Transverse colon (tissue), 4 donors: Measurements from ENCODE around the gene NBAS. TPM values are rescaled to one million over a fixed set of nuclear protein-coding genes. Genes with fewer than 3 reads are reported as not detected.

ENCODE experiments used
- DNase-seq: peaks from one replicate; pipeline ENCODE4 v3.0.0-alpha.2; 2019
- H3K27ac ChIP-seq, 4 donors: fragments of 200-600 bp; sonication (generic); 2 replicates each; pipeline ENCODE4 v1.5.1; 2016 to 2018; ENCODE audit warnings: inconsistent platforms in 4 of 4
- H3K27me3 ChIP-seq: fragments of 200-600 bp; sonication (generic); 2 replicates; pipeline ENCODE4 v1.5.1; 2017; ENCODE audit warnings: inconsistent platforms
- H3K36me3 ChIP-seq, 4 donors: fragments of 200-600 bp; sonication (generic); 2 replicates each; pipeline ENCODE4 v1.5.1; 2017 to 2019; ENCODE audit warnings: inconsistent platforms in 4 of 4
- H3K4me1 ChIP-seq, 4 donors: fragments of 200-600 bp; sonication (generic); 2 replicates each; pipeline ENCODE4 v1.5.1; 2017 to 2020; ENCODE audit warnings: inconsistent platforms in 4 of 4
- H3K4me3 ChIP-seq, 4 donors: fragments of 200-600 bp; sonication (generic); 1 replicate in 1 of 4; 2 replicates in 3 of 4; pipeline versions ENCODE4 v1.5.1 to v1.6.1; 2017 to 2019; ENCODE audit warnings: inconsistent platforms in 4 of 4
- H3K9me3 ChIP-seq, 2 donors: fragments of 200-600 bp; sonication (generic); 2 replicates each; pipeline ENCODE4 v1.5.1; 2017 to 2019; ENCODE audit warnings: inconsistent platforms in 2 of 2
- EP300 ChIP-seq: sonication (generic); formaldehyde crosslinking; IDR thresholded peaks from one replicate; pipeline ENCODE4 v1.6.1; 2017; ENCODE audit warnings: antibody characterized with exemption, low read depth
- POLR2A ChIP-seq: fragments of 450-650 bp; IDR thresholded peaks from one replicate; pipeline ENCODE4 v1.6.1; 2016; ENCODE audit warnings: antibody characterized with exemption, mild to moderate bottlenecking, moderate library complexity
- POLR2AphosphoS5 ChIP-seq, 3 donors: sonication (generic); formaldehyde crosslinking; IDR thresholded peaks; one replicate each; pipeline ENCODE4 v1.6.1; 2016; ENCODE audit warnings: antibody characterized with exemption in 3 of 3
- WGBS, 2 donors: methylation state at CpG; one replicate each; pipeline ENCODE4 v1.1.5; 2018; ENCODE audit warnings: low coverage in 1 of 2; 5-methylcytosine and 5-hydroxymethylcytosine counted together
- in situ Hi-C, 4 donors: fragments of 200-750 bp; cut with MboI; loops; one replicate each; pipeline versions ENCODE4 v1.15.0 to v1.15.1; 2017; ENCODE audit warnings: low sequenced_read_pairs in 3 of 4, low pct_ligation_motif_present in 1 of 4, low pct_unique_long_range_greater_than_20kb in 1 of 4
- intact Hi-C: fragments of 100-400 bp; cut with DNase I; formaldehyde crosslinking; loops from one replicate; pipeline ENCODE4 v1.15.1; 2023; ENCODE audit warnings: low total_unique reads
- total RNA-seq, 4 donors: library from RNA; depleted of rRNA; stranded (reverse); fragments of >200 nt; gene quantifications; one replicate each; pipeline ENCODE4 v1.1.0, GENCODE V29; 2016
- TF ChIP-seq, protein P1 (sequence below), 5 experiments: fragments of 200-600 bp in 3 of 5; fragments of 450-650 bp in 2 of 5; sonication (generic) in 3 of 5; IDR thresholded peaks; 1 replicate in 2 of 5; 2 replicates in 3 of 5; pipeline ENCODE4 v1.5.1; 2016 to 2017; ENCODE audit warnings: antibody characterized with exemption in 5 of 5, inconsistent platforms in 3 of 5, mild to moderate bottlenecking in 2 of 5, moderate library complexity in 1 of 5

The NBAS gene
- total RNA-seq, 4 donors from 2014 or later: 30.6 to 43.2 (median 34.5) TPM

DNA sequence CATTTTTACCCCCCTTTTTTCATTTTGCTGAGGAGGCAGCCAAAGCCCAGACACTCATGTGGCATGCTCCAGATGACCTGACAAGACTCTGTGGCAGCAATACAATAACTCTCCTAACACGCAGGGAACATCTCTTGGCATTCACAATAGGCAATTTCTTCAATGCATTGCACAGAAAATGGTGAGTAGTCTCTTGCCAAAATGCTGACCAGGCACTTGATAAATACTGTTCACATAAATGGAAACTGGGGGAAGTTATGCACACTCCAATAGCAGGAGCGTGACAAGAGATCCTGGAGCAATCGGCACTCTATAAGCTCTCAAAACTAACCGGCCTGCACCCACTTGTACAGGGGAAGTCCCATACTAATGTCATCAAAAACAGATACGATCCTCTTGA is 66.3 kb downstream of the NBAS start:
- 72 to 86% methylated on average over 2 to 5 of the region's 5 CpGs for WGBS, 2 donors

DNA sequence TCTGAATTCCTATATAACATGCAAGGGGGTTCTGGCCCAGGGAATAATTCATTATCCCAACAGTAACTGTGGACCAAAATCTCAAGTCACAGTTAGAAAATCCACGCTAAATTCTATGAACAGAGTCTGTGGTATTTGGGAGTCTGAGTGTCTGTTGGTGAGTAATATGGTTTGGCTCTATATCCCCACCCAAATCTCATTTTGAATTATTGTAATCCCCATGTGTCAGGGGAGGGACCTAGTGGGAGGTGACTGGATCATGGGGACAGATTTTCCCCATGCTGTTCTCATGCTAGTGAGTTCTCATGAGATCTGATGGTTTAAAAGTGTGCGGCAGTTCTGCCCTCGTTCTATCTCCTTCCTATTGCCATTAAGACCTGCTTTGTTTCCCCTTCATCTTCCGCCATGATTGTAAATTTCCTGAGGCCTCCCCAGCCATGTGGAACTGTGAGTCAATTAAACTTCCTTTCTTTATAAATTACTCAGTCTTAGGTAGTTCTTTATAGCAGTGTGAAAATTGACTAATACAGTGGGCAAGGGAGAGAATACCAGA is 68.3 kb downstream of the NBAS start:
- Histone ChIP-seq H3K27ac (no peak overlapping the region), H3K27me3 (no peaks in the 10 kb centered on the region), H3K4me3 (no peak overlapping the region), H3K9me3 (no peaks in the 10 kb centered on the region), H3K4me1 (no peaks in the 10 kb centered on the region), H3K36me3 (no peaks in the 10 kb centered on the region)
- in situ Hi-C loops (no loop called here), intact Hi-C loops (no loop called here)
- no peak for DNase-seq
- TF ChIP-seq EP300 (no peak), POLR2A (no peak), POLR2AphosphoS5 (IDR thresholded peaks at IDR 0.05) (no peak)
- TF ChIP-seq, protein P1, sequence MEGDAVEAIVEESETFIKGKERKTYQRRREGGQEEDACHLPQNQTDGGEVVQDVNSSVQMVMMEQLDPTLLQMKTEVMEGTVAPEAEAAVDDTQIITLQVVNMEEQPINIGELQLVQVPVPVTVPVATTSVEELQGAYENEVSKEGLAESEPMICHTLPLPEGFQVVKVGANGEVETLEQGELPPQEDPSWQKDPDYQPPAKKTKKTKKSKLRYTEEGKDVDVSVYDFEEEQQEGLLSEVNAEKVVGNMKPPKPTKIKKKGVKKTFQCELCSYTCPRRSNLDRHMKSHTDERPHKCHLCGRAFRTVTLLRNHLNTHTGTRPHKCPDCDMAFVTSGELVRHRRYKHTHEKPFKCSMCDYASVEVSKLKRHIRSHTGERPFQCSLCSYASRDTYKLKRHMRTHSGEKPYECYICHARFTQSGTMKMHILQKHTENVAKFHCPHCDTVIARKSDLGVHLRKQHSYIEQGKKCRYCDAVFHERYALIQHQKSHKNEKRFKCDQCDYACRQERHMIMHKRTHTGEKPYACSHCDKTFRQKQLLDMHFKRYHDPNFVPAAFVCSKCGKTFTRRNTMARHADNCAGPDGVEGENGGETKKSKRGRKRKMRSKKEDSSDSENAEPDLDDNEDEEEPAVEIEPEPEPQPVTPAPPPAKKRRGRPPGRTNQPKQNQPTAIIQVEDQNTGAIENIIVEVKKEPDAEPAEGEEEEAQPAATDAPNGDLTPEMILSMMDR (IDR thresholded peaks at IDR 0.05): no peak
- 86 to 100% methylated on average over 3 to 4 of the region's 4 CpGs for WGBS, 2 donors

More for the DNA sequence above, 66.3 kb downstream of the NBAS start:
- Histone ChIP-seq H3K9me3 (no peaks in the 10 kb centered on the region), H3K36me3 (no peaks in the 10 kb centered on the region), H3K4me3 (no peak overlapping the region), H3K27me3 (no peaks in the 10 kb centered on the region), H3K27ac (no peak overlapping the region), H3K4me1 (no peaks in the 10 kb centered on the region)
- intact Hi-C loops: no loop called here
- TF ChIP-seq POLR2AphosphoS5 (IDR thresholded peaks at IDR 0.05) (no peak), EP300 (no peak), POLR2A (no peak)
- TF ChIP-seq, protein P1 (IDR thresholded peaks at IDR 0.05): no peak
- DNase-seq: no peak
- in situ Hi-C loops: no loop called here

DNA sequence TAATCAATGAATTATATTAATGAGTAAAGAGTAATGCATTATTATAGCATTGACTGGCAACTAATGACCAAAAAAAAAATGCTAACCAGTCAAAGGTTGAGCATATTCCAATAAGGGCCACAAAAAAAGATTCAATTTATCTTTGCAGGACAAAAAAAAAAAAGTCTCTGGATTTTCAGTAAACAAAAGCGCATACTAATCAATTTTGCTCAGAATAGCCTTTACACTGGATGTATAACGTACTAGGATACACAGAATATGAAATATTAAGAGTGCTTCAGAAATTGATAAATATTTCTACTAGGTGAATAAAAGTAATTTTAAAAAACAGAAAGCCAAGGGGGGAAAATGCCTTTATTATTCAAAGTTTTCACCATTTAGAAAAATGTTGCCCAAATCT is 74.4 kb downstream of the NBAS start:
- WGBS, 2 donors: 99 to 100% methylated on average over 2 of the region's 2 CpGs
- no peak for DNase-seq
- Histone ChIP-seq H3K27ac (no peak overlapping the region), H3K36me3 (peaks cover 0 to 10% (median 3%) of the 10 kb centered on the region in 4 donors), H3K27me3 (no peaks in the 10 kb centered on the region), H3K9me3 (no peaks in the 10 kb centered on the region), H3K4me1 (no peaks in the 10 kb centered on the region), H3K4me3 (no peak overlapping the region)
- TF ChIP-seq, protein P1 (IDR thresholded peaks at IDR 0.05): no peak
- TF ChIP-seq POLR2A: no peak
- TF ChIP-seq EP300: no peak
- no peak for TF ChIP-seq POLR2AphosphoS5 (IDR thresholded peaks at IDR 0.05)
- intact Hi-C loops: no loop called here
- in situ Hi-C loops: no loop called here

DNA sequence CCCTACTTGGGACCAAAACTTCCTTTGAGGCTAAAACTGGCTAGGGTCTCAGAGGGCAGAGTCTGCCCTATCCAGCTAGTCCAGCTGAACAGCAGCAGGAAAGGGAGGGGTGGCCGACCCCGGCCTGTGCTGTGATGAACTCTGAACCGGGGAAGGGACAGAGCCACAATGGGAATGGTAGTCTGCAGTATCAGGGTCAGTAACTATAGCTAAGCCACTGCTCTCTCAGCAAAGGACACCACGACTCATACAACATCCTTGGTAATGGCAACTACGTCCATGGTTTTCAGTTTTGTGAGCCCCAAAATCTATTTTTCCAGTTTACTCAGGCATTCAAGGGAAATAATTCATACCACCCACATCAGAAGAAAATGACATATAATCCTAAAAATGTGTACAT is 75.2 kb downstream of the NBAS start:
- H3K27ac ChIP-seq: no peak overlapping the region
- no peaks in the 10 kb centered on the region for H3K4me1 ChIP-seq
- DNase-seq: no peak
- no peaks in the 10 kb centered on the region for H3K9me3 ChIP-seq
- in situ Hi-C loops: no loop called here
- TF ChIP-seq POLR2AphosphoS5 (IDR thresholded peaks at IDR 0.05) (no peak), POLR2A (no peak), EP300 (no peak)
- TF ChIP-seq, protein P1 (IDR thresholded peaks at IDR 0.05): no peak
- intact Hi-C loops: no loop called here
- WGBS, 2 donors: 91% methylated on average over 5 of the region's 5 CpGs; no CpG with 5 or more reads in 1 of the 2 donors
- H3K4me3 ChIP-seq: no peak overlapping the region
- H3K27me3 ChIP-seq: no peaks in the 10 kb centered on the region
- H3K36me3 ChIP-seq: peaks cover 0 to 10% (median 4%) of the 10 kb centered on the region in 4 donors
